Activated naive CD4-positive, alpha-beta T cell treated with anti-CD3 and anti-CD28 coated beads, Interleukin-2, amount 50 U/mL, for 16 hours (primary cell): ENCODE data around the gene ZNF32.
"Not testable (repeated sequence)": the region's sequence is repeated elsewhere in the genome, so short reads cannot be mapped to it uniquely, and the experiment has no call there.

ENCODE experiments used
- DNase-seq: peaks from one replicate; pipeline ENCODE4 v3.0.0-alpha.2; 2020

ZNF32 gene

DNA sequence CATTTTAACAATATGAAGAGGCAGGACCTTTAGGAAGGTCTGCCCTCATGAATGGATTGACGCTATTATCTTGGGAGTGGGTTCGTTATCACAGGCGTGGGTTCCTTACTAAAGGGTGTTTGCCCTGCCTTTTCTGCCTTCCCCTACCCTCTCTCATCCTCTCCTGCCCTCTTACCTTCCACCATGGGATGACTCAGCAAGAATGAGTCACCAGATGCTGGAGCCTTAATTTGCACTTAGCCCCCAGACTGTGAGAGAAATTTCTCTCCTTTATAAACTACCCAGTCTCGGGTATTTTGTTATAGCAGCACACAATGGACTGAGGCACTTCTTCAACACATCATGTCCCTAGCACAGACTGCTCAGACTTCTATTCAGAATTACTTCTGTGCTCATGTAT is 31.4 kb upstream of the ZNF32 start:
- no peak for DNase-seq

DNA sequence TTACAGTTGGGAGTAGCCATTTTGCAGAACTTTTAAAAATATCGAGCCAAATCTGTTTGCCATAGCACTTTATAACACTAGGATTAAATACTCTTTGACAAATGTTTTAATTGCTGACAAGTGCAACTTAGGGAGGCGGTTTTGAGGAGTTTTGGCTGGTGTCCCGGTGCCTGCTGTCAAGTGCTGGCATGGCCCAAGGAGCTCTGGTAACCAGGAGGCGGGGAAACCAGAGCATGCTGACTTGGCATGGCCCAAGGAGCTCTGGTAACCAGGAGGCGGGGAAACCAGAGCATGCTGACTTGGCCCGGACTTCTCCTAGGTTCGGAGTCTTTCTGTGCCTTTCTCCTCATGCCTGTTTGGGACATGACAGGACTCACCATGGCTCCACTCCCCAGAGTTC is 30.8 kb upstream of the ZNF32 start:
- DNase-seq = no peak

DNA sequence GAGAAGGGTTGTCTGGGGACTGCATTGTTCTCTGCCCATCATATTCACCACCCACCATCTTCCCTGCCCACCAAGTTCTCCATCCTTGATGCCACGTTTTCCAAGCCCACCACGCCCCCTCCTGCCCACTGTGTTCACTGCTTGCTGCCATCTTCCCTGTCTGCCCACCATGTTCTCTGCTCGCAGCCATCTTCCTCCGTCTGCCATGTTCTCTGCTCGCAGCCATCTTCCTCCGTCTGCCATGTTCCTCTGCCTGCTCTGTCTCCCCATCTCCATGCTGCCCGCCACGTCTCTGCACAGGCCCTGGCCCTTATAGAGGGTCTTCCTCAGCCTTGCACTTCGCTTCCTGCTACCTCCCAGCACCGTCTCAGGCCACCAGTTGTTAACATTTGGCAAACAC is 30.0 kb upstream of the ZNF32 start:
- no peak for DNase-seq

DNA sequence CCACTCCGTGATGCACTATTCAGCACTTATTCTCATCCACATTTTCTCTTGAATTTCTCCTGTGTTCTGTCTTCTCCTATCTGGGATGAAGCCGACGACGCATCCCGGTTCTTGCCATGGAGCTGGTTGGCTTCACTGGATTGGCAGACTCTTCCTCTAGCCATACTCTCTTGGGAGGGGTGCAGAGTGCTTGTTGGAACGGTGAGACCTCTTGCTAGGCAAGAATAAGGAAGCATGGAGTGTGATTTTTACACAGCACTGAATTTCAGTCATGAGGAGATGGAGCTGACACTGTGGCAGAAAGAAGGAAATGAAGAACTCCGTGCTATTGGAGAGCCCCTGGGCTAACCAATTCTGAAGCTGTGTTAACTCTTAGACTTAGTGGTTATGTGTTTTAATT is 28.2 kb upstream of the ZNF32 start:
- DNase-seq = no peak

DNA sequence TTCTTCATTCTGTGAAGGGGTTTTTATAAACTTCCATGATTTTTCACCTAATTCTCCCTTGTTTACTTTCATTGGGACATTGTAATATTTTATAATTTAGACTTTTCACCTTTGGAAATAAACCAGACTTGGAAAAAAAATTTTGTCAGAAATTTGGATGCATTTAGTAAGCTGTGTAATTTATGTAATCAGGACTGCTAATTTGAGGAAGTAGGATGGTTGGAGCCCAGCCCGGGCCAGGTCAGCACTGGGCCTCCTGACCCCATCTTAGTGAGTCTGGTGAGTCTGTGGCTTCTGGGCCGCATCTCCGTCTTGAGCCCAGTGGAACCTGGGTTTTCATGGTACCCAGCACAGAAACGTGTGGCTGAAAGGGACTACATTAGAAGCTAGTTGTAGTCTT is 27.6 kb upstream of the ZNF32 start:
- no peak for DNase-seq

DNA sequence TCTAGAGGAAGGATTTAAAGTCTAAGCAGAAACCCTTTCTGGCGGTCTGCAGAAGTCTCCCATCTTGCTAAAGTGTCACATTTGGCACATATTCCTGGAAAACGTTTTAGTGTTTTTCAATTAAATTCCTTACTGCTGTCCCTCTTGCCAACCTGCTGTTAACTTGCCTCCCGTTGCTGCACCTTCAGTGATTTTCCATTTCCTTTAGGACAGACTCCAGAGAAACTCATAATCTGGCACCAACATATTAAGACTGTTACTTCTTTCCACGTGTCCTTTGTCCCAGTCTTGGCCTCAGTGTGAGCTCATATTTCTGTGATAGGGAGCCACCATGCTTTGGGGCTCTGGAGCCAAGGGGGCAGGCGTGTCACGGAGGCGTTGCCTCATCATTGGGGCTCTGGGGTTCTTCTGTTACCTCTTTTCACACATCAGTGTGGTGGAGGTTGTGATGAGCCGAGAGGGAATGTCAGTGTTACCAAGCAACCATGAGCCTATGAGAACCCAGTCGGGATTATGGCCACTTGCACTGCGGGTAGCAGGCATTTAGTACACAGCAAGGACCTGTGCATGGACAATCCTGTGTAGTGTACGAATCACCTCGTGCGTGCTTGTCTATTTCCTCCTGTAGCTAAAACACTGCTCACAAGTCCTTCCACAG is 26.0 kb upstream of the ZNF32 start:
- no peak for DNase-seq

DNA sequence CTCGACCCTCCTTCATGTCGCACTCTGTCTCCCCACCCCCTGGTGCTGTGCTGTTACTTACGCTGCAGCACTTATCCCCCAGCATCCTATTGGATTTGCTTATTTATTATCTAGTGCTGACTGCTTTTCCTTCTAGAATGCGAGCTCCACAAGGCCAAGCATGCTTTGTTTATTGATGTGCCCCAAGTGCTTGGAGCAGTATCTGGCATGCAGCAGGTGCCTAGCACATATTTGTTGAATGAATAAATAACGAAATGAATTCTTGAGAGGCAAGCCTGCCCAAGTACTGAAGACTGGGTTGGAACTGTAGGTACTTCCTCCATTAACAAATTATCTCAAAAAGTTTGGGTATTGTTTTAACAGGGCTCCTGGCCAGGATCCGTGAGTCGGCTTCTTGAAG is 24.8 kb upstream of the ZNF32 start:
- DNase-seq = no peak

DNA sequence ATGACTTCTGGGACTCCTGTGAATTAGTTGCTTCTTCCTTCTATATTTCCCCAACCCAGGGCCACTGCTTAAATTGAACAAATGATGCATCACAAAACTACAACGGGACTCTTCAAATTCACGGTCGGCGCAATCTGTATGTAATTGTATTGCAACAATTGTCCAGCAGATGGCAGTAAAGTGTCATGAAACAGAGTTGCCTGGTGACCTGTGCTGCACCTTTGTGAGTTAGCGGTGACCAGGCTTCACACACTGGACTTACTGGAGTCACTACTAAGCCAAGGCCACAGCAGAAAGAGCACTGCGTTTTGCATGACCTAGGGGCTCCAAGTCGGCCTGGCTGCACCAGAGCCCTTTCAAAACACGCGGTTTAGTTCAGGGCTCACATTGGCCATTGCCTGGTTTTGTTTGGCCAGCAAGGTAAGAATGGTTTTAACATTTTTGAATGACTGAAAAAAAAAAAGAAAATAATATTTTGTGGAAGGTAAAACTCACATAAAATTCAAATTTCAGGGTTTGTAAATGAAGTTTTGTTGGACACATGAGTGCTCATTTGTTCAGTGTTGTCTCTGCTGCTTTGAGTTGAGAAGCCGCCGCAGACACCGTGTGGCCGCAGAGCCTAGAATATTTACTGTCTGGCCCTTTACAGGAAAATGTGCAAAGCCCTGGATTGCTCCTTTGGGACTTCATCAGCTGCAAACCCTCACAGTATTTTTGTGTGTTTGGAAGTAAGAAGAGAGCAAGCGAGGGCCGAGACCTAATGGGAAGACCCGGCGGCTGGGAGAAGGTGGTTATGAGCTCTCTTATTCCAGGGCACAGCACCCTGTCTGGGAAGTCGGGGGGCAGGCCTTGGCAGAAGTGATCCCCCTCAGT is 23.2 kb upstream of the ZNF32 start:
- no peak for DNase-seq

DNA sequence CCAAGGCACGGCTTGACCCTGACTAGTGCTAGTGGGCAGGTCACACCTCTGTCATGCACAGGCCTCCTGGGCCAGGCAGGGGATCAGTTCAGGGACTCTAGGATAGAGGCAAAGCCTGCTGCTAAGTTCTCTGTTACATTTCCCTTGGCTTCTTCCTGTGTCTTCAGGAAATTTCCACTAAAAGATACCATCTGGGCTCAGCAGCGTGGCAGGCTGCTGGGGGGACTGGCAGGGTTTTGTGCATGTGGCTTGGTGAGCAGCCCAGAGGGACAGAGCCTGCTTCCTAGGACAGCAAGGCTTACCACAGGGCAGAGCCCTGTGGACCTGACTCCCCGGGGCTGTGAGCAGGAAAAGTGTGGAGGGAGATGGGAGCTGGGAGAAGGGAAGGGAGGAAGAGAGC is 20.7 kb upstream of the ZNF32 start:
- no peak for DNase-seq

DNA sequence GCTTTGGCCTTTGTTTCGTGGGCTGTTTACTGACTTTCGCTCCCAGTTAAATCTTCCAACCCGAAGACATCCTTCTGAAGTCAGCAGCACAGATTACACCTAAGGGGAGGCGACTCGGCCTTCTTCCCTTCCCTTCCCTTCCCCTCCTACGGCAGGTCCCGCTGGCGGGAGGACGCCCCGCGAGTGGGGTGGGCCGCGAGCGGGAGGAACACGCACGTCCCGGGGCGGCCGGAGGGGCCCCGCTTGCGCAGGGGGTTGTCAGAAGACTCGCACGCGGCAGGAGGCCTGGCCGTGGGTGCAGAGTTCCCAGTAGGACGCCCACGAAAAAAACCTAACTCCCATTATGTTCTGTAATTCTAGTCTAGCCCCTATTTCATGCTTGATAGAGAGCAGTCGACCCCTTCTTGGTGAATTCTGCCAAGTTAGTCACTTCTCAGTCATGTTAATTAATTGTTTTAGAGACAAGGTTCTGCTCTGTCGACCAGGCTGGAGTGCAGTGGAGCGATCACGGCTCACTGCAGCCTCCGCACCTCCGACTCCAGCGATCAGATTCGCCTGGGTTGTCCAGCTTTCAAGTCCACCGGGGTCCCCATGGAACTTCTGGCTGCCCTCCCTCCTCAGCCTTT is 19.2 kb upstream of the ZNF32 start:
- DNase-seq = no peak

DNA sequence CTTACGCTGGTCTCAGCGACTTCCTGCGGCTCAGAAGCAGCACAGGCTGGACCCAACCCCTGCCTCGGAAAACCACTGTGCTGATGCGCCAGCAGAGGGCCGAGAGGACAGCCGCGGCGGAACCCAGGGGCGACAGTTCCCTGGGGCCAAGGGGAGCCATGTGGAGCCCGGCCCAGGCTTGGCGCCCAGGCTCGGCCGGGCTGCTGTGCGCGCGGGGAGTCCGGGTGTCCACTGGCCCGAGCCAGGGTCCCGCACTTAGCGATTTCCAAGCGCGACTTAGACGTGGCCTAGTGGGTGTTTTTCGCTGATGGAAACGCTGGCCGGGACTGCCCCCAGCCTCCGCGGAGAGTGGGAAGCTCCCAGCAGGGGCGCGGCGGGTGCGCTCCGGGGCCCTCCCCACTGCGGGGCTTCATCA is 18.6 kb upstream of the ZNF32 start:
- DNase-seq = no peak

DNA sequence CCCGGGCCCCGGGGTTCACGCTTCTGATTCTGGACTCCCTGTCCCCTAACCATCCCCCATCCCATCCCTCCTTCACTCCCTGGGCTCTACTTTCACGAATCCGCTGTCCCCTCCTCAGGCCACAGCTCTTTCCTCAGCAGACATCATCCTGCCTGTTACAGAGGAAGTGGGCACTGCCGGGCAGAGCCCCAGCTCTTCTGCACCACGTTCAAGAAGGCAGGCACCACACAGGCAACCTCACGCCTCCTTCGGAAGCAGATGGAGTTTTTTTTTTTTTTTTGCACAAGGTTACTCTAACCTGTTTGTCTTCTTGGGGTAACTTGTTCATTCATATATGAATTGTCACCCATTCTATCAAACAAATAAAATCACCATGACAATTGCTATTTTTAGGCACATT is 17.9 kb upstream of the ZNF32 start:
- DNase-seq = no peak

DNA sequence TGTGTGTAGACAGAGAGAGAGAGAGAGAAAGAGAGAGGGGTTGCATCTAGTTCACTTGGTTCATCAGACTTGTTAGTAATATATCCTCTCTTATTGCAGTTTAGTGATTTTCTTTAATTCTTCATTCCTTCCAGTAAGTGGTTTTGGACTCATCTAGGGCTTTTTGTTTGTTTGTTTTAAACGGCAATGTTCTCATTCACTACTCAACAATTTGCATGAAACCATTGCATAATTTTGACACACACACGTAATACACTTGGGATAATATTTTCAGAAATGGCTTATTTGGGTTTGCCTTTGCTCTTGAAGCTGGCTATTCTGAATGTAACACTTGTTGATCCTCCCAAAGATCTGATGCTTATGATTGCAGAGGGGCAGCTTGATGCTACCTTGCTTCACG is 16.4 kb upstream of the ZNF32 start:
- no peak for DNase-seq

DNA sequence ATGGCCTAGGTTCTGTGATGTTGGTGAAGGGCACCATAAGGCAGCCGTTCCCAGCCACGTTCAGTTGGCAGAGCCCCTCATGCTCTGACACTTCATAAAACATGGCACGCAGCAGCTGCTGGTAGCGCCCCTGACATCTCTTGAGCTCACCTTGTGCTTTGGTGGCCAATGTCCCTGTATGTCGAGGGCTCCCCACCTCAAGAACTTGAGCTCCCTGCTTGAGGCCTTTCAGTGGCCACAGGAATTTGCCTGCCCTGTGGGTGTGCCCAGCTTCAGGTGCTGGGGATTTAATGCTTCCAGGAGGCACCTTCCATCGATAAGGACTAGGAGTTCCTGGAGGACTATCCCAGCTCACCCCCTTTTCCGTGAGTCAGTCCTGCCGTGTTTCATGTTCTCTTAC is 9.5 kb upstream of the ZNF32 start:
- no peak for DNase-seq

DNA sequence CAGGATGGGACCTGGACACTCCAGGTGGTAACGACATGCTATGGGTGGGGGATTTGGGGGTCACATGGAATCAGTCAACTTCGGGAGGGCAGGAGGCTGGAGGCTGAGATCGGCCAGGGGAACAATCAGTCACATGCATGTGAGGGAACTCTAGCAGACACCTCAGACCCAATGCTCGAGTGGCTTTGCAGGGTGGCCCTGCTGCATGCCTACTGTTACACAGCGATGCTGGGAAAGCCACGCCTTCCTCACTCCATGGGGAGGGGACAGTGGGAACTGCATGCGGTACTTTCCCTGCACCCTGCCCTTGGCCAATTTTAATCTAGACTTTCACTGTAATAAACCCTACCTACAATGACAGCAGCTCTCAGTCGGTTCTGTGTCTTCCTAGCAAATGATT is 6.6 kb upstream of the ZNF32 start:
- DNase-seq = no peak

DNA sequence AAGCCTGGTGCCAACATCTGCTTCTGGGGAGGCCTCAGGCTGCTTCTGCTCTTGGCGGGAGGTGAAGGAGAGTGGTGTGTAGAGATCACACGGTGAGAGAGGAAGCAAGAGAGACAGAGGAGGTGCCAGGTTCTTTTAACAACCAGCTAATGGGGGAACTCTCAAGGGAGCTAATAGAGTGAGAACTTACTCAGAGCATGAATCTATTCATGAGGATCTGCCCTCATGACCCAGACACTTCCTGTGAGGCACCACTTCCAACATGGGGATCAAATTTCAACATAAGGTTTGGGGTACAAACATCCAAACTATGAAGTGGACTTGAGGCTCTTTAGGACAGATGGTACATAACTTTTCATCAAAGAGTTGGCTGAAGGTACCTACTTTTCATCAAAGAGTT is 5.1 kb upstream of the ZNF32 start:
- DNase-seq = no peak

DNA sequence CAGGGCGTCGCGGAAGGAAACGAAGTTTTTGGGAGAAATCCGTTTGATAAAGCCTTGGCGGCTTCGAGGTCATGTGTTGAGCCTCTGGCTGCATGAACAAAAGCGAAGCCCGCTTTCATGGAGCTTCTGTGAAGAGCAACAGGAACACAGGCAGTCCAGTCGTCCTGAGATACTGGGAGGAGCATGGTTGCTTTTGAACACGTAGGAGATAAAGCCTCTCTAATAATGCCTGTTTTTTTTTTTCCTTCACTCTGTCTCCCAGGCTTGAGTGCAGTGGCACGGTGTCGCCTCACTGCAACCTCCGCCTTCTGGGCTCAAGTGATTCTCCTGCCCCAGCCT is 473 bp upstream of the ZNF32 start:
- DNase-seq = peak; percentile 14

DNA sequence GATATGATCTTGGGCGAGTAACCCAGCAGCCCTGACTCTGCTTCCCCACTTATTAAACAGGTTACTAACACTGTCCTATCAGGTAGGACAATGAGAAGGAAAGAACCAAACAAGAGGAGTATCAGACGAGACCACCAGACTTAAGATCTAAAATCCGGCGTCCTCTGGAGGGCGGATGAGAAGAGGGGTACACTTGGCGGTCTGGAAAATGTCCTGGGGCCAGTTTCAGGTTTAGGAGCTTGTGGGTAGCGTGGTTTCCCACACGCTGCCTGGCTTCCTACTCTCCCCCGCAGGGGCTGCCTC is 635 bp downstream of the ZNF32 start:
- no peak for DNase-seq

DNA sequence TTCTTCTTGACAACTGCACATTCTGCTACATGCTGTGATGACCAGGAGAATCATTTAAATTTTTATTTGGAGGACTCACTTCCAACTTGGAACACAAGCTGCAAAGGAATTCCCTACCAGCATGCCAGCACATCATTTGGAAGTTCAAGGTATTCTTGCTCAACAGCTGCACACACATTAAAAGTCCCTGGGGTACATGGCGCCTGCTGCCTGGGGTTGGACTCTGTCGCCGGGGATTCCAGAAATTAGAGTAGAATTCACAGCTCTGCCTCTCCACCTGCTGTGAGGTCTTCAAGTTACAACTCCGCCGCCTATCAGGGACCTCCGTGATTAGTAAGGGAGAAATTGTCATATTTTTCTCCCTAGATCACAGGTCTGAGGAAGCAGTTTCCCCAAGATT is 1.1 kb downstream of the ZNF32 start:
- no peak for DNase-seq

DNA sequence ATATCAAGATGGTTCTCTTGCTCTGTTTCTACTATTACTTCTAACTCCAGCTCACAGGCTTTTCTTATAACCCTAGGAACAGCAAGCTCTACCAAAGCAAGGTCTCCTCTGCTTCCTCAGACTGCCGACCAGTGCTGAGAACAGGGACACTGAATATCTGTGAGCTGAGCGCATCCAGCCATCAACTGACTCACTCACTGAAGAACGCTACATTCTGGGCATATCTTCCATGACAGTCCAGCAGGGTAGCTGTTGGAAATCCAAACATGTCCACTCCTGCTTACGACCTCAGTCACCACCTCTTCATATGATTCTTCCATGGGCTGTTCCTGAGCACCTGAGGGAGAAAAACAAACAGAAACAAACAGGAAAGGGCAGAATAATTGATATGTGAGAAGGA is 2.8 kb downstream of the ZNF32 start:
- DNase-seq = no peak

DNA sequence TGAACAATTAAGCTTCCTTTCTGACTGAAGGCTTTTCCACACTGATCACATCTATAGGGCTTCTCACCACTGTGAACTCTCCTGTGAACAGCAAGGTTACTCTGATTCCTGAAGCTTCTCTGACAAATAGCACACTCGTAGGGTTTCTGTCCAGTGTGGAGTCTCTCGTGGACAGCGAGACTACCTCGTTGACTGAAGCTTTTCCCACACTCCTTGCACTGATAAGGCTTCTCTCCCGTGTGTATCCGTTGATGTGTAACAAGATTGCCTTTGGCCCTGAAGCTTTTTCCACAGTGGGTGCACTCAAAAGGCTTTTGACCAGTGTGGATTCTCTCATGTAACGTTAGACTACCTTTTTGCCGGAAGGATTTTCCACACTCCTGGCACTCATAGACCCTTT is 4.4 kb downstream of the ZNF32 start:
- DNase-seq = no peak

DNA sequence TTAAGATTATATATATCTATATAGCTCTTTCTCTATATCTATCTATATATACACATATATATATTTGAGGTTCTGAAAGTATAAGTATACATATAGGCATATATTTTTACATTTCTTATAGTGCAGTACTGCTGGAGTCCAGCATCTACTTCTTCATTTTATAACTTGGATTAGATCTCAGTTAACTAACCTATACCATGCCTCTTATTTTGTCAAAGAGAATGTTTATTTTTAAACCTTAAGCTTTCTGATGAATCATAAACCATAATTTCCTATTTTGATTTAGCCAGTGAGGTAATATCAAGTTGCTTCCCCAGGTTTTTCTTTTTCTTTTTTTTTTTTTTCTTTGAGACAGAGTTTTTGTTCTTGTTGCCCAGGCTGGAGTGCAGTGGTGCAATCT is 8.1 kb downstream of the ZNF32 start:
- no peak for DNase-seq

DNA sequence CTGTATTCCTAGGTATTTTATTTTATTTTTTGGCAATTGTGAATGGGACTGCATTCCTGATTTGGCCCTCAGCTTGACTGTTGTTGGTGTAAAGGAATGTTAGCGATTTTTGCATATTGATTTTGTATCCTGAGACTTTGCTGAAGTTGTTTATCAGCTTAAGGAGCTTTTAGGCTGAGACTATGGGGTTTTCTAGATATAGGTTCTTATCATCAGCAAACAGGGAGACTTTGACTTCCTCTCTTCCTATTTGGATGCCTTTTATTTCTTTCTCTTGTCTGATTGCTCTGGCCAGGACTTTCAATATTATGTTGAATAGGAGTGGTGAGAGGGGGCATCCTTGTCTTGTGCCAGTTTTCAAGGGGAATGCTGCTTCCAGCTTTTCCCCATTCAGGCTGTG is 12.9 kb downstream of the ZNF32 start:
- DNase-seq = not testable (repeated sequence)

DNA sequence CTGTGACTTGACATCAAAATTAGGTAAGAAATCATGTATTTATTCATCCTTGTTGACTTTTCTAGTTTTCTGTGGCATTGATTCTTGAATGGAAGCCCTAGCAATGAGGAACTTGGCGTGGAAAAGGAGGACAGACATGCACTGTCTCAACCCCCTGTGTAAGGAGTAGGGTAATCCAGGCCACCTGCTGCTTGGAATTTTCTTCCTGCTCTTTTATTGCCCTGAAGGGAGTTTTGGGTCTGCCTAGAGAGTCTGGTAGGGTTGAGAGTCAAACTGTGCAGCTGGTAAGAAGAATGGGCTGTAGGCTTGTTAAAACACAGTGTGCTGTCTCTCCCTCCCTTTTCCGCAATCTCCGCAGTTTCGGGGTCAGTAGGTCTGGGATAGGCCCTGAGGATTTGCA is 19.7 kb downstream of the ZNF32 start:
- DNase-seq = no peak

DNA sequence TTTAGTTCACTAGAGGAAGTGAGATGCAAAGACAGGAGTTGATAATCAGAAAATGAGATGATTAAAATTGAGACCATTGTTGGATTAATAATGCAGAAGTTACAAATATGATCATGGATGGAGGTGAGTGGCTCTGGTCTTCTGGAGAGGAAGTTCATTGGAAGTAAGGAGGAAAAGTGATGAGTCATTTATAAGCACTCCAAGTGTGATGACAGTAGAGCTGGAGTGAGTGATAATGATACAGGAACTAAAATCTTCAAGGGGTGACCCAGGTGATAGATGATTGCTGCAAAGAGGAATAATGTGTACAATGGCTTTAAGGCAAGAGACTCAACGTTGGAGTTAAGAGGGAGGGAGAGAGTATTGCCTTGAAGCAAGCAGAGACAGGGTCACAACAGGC is 20.7 kb downstream of the ZNF32 start:
- no peak for DNase-seq
